Caco-2 (cell line): Measurements from ENCODE around the gene SEPTIN11. TPM values are rescaled to one million over a fixed set of nuclear protein-coding genes. Genes with fewer than 3 reads are reported as not detected.

Experiments used
- BruUV-seq: library from RNA; stranded (reverse); fragments of 400-500 nt; replicated peaks from 2 replicates; lab custom pipeline; 2021; lab: Mats Ljungman, UMichigan
- CTCF ChIA-PET: fragments of 300-600 bp; sonication (Branson Sonifier 250); formaldehyde crosslinking; loops from one replicate; lab custom pipeline; 2022; ENCODE audit warnings: antibody characterized with exemption; lab: Charles Lee
- POLR2A ChIA-PET: fragments of 300-600 bp; sonication (Branson Sonifier 250); formaldehyde crosslinking; loops from one replicate; lab custom pipeline; 2022; ENCODE audit warnings: antibody characterized with exemption; lab: Charles Lee
- DNase-seq, 2 experiments: peaks; one replicate each; pipeline versions ENCODE4 v3.0.0 to v3.0.0-alpha.2; 2020 to 2022
- H3K27me3 ChIP-seq: replicated peaks from 2 replicates; pipeline ENCODE4 v1.6.0; 2011; ENCODE audit warnings: low read length; ENCODE audit not compliant: control insufficient read depth, insufficient read depth
- H3K36me3 ChIP-seq: 2 replicates; pipeline ENCODE4 v1.5.1; 2011; ENCODE audit warnings: low read length; ENCODE audit not compliant: control insufficient read depth, insufficient read depth
- H3K4me1 ChIP-seq: fragments of 250-450 bp; sonication (Bioruptor Pico); 2 replicates; pipeline ENCODE4 v1.5.1; 2020; ENCODE audit warnings: mild to moderate bottlenecking
- H3K4me3 ChIP-seq: 2 replicates; pipeline ENCODE4 v1.5.1; 2011; ENCODE audit warnings: low read depth, mild to moderate bottlenecking, control low read depth, low read length
- H3K9me3 ChIP-seq: fragments of 250-450 bp; sonication (Bioruptor Pico); 2 replicates; pipeline ENCODE4 v1.5.1; 2020; ENCODE audit warnings: mild to moderate bottlenecking, moderate library complexity
- H3K27ac Mint-ChIP-seq: one replicate; pipeline ENCODE4 v1.8.0; 2022; ENCODE audit warnings: mixed read lengths; ENCODE audit not compliant: unreplicated experiment
- H3K27me3 Mint-ChIP-seq: one replicate; pipeline ENCODE4 v1.8.0; 2022; ENCODE audit warnings: mixed read lengths; ENCODE audit not compliant: insufficient read depth, unreplicated experiment
- H3K36me3 Mint-ChIP-seq: one replicate; pipeline ENCODE4 v1.8.0; 2022; ENCODE audit warnings: mild to moderate bottlenecking, mixed read lengths; ENCODE audit not compliant: insufficient read depth, unreplicated experiment
- H3K4me1 Mint-ChIP-seq: one replicate; pipeline ENCODE4 v1.8.0; 2022; ENCODE audit warnings: low read depth, mixed read lengths; ENCODE audit not compliant: unreplicated experiment
- H3K4me3 Mint-ChIP-seq: one replicate; pipeline ENCODE4 v1.8.0; 2022; ENCODE audit warnings: mild to moderate bottlenecking, moderate library complexity, mixed read lengths; ENCODE audit not compliant: unreplicated experiment
- H3K9me3 Mint-ChIP-seq: one replicate; pipeline ENCODE4 v1.8.0; 2022; ENCODE audit warnings: mixed read lengths; ENCODE audit not compliant: unreplicated experiment
- intact Hi-C: fragments of 100-400 bp; cut with micrococcal nuclease; formaldehyde crosslinking; loops from one replicate; pipeline ENCODE4 v1.10.0; 2022; ENCODE audit not compliant: unreplicated experiment
- total RNA-seq: library from RNA; stranded (reverse); gene quantifications from 2 replicates; pipeline ENCODE4 v1.2.3, GENCODE V29; 2022
- TF ChIP-seq, protein P1 (sequence below), 2 experiments: fragments of 200-600 bp in 1 of 2; IDR thresholded peaks; 1 replicate in 1 of 2; 2 replicates in 1 of 2; pipeline versions ENCODE4 v1.5.1 to v1.8.0; 2011 to 2022; ENCODE audit warnings: antibody characterized with exemption in 1 of 2, control low read depth in 1 of 2, inconsistent platforms in 1 of 2, low read depth in 1 of 2, low read length in 1 of 2, mild to moderate bottlenecking in 1 of 2, moderate library complexity in 1 of 2; ENCODE audit not compliant: insufficient read depth in 1 of 2, severe bottlenecking in 1 of 2, unreplicated experiment in 1 of 2

The SEPTIN11 gene
- total RNA-seq, 1 experiment from 2014 or later: 127 TPM

DNA sequence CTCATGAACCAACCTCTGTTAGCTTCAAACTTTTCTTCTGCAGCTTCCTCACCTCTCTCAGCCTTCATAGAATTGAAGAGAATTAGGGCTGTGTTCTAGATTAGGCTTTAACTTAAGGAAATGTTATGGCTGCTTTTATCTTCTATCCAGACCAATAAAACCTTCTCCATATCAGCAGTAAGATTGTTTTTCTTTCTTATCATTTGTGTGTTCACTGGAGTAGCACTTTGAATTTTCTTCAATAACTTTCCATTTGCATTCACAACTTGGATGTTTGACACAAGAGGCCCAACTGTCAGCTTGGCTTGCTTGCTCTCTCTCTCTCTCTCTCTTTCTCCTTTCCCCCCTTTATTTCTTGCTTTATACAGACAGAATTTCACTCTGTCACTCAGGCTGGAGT, 28.8 kb upstream of the SEPTIN11 start:
- CTCF ChIA-PET: interaction anchor here (1.2 kb wide), 2 partner anchors 22 to 28 kb away, joined by 3 read pairs; no protein-coding TSS in a partner anchor
- Histone ChIP-seq H3K36me3 (no peaks in the 10 kb centered on the region), H3K9me3 (no peaks in the 10 kb centered on the region), H3K4me1 (peaks cover 48% of the 10 kb centered on the region), H3K27me3 (no peaks in the 10 kb centered on the region), H3K4me3 (no peak overlapping the region)
- no peaks in the 10 kb centered on the region for H3K27me3 Mint-ChIP-seq
- TF ChIP-seq, protein P1, sequence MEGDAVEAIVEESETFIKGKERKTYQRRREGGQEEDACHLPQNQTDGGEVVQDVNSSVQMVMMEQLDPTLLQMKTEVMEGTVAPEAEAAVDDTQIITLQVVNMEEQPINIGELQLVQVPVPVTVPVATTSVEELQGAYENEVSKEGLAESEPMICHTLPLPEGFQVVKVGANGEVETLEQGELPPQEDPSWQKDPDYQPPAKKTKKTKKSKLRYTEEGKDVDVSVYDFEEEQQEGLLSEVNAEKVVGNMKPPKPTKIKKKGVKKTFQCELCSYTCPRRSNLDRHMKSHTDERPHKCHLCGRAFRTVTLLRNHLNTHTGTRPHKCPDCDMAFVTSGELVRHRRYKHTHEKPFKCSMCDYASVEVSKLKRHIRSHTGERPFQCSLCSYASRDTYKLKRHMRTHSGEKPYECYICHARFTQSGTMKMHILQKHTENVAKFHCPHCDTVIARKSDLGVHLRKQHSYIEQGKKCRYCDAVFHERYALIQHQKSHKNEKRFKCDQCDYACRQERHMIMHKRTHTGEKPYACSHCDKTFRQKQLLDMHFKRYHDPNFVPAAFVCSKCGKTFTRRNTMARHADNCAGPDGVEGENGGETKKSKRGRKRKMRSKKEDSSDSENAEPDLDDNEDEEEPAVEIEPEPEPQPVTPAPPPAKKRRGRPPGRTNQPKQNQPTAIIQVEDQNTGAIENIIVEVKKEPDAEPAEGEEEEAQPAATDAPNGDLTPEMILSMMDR (IDR thresholded peaks at IDR 0.05; ENCODE audit: insufficient read depth in 1 of 2, low read depth in 1 of 2, low read length in 1 of 2, severe bottlenecking in 1 of 2, unreplicated experiment in 1 of 2): no peak
- POLR2A ChIA-PET: no interaction called here
- no peaks in the 10 kb centered on the region for H3K36me3 Mint-ChIP-seq
- peaks cover 21% of the 10 kb centered on the region for H3K4me1 Mint-ChIP-seq
- no peak overlapping the region for H3K4me3 Mint-ChIP-seq
- BruUV-seq: no TSS peak
- intact Hi-C loops: loop anchor here (2.0 to 10.0 kb wide), 2 partner anchors 22 to 1896 kb away; partner anchors contain the start of gene SOWAHB
- H3K9me3 Mint-ChIP-seq: no peaks in the 10 kb centered on the region
- DNase-seq: peak in 1 of 2 experiments; percentile 21
- no peak overlapping the region for H3K27ac Mint-ChIP-seq

DNA sequence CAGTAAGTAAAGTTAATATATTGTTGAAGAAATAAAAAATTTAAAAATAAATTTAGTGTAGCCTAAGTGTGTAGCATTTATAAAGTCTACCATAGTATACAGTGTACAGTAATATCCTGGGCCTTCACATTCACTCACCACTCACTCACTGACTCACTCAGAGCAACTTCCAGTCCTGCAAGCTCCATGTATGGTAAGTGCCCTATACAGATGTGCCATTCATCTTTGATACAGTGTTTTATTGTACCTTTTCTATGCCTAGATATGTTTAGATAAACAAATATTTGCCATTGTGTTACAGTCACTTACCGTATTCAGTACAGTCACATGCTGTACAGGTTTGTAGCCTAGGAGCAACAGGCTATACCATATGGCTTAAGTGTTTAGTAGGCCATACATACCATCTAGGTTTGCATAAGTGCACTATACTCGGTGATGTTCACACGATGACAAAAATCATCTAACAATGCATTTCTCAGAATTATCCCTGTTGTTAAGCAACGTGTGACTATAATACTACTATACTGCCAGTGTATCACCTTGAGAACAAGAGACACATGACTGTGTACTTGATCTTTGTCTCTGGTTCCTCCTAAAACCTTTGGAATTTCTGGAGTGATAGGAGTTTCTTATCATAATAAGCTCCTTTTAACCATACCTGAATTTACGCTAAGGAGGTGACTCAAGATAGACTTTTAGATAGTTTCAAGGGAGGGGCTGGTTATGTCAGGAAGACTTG, 25.8 kb upstream of the SEPTIN11 start:
- CTCF ChIA-PET: interaction anchor here (0.6 kb wide), 1 partner anchor 150 kb away, joined by 4 read pairs; no protein-coding TSS in a partner anchor
- BruUV-seq: no TSS peak
- no peaks in the 10 kb centered on the region for H3K9me3 Mint-ChIP-seq

DNA sequence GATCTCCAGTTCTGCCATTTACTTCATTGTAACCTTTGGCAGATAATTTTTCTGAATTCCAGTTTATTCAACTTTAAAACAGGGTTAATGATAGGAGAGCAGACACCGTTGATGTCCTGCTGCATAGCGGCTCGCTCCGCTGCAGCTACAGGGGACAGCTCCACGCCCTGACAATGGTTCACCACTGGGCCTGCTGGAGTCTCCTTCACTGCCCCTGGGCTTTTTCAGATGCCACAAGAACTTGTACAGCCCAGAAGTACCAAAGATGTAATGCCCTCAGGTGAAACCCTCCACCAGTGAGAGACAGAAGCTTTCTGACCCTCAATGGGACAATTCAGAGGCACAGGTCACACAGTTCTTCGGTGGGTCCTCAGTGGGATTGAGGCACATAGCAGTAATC, 22.7 kb upstream of the SEPTIN11 start:
- H3K27ac Mint-ChIP-seq: no peak overlapping the region
- no peaks in the 10 kb centered on the region for H3K9me3 ChIP-seq
- H3K27me3 Mint-ChIP-seq: no peaks in the 10 kb centered on the region
- DNase-seq: no peak
- no TSS peak for BruUV-seq
- H3K4me3 ChIP-seq: no peak overlapping the region
- H3K36me3 Mint-ChIP-seq: no peaks in the 10 kb centered on the region
- no peaks in the 10 kb centered on the region for H3K36me3 ChIP-seq
- H3K4me3 Mint-ChIP-seq: no peak overlapping the region
- TF ChIP-seq, protein P1 (IDR thresholded peaks at IDR 0.05; ENCODE audit: insufficient read depth in 1 of 2, low read depth in 1 of 2, low read length in 1 of 2, severe bottlenecking in 1 of 2, unreplicated experiment in 1 of 2): no peak
- H3K27me3 ChIP-seq: no peaks in the 10 kb centered on the region
- CTCF ChIA-PET: no interaction called here
- no peaks in the 10 kb centered on the region for H3K4me1 Mint-ChIP-seq
- H3K4me1 ChIP-seq: peaks cover 18% of the 10 kb centered on the region
- H3K9me3 Mint-ChIP-seq: no peaks in the 10 kb centered on the region
- POLR2A ChIA-PET: no interaction called here
- intact Hi-C loops: loop anchor here (10.0 kb wide), 1 partner anchor 1902 kb away; no protein-coding TSS in a partner anchor

More for the DNA sequence above, 25.8 kb upstream of the SEPTIN11 start:
- DNase-seq: no peak
- H3K27ac Mint-ChIP-seq: no peak overlapping the region
- no peaks in the 10 kb centered on the region for H3K9me3 ChIP-seq
- H3K36me3 ChIP-seq: no peaks in the 10 kb centered on the region
- H3K4me3 Mint-ChIP-seq: no peak overlapping the region
- H3K27me3 ChIP-seq: no peaks in the 10 kb centered on the region
- H3K36me3 Mint-ChIP-seq: no peaks in the 10 kb centered on the region
- TF ChIP-seq, protein P1 (IDR thresholded peaks at IDR 0.05; ENCODE audit: insufficient read depth in 1 of 2, low read depth in 1 of 2, low read length in 1 of 2, severe bottlenecking in 1 of 2, unreplicated experiment in 1 of 2): no peak
- intact Hi-C loops: loop anchor here (10.0 kb wide), 1 partner anchor 1899 kb away; no protein-coding TSS in a partner anchor
- H3K4me3 ChIP-seq: no peak overlapping the region
- POLR2A ChIA-PET: no interaction called here
- peaks cover 21% of the 10 kb centered on the region for H3K4me1 Mint-ChIP-seq
- peaks cover 48% of the 10 kb centered on the region for H3K4me1 ChIP-seq
- H3K27me3 Mint-ChIP-seq: no peaks in the 10 kb centered on the region
